ENCODE data around the gene NKX1-1.

NKX1-1 gene

GRCh38 chr4:1381944-1382541, 24.2 kb downstream of the NKX1-1 start:
- H3K4me3 ChIP-seq (ENCODE audit: low read depth, low read length), result no peak overlapping the region
- DNase-seq (ENCODE audit: low read depth, low spot score), result no peak
- TF ChIP-seq CTCF (IDR thresholded peaks at IDR 0.05; ENCODE audit: low read depth, low read length), result no peak
- in situ Hi-C loops (cut with HindIII; ENCODE audit: low sequenced_read_pairs), result no loop called here

DNA sequence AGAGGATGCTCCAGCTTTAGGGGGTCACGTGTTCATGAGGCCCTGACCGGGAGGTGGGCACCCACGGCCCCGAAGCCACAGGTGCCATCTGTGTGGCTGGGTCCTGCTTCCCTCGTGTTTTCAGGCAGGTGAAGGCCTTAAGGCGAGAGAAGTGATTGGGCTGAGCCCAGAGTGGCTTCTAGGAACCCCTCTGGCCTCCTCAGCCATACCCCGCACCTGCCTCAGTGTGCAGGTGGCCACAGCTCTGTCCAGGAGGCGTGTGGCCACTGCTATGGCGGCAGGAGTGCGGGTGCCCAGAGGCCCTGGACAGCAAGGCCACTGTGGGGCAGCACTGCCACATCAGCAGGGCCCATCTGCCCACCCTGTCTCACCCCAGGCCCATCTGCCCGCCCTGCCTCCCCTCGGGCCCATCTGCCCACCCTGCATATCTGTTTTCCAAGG, 25.0 kb downstream of the NKX1-1 start:
- in situ Hi-C loops (cut with HindIII; ENCODE audit: low sequenced_read_pairs), result no loop called here

GRCh38 chr4:1380368-1381151, 25.7 kb downstream of the NKX1-1 start:
- no peak overlapping the region for H3K4me3 ChIP-seq (ENCODE audit: low read depth, low read length)
- TF ChIP-seq CTCF (IDR thresholded peaks at IDR 0.05; ENCODE audit: low read depth, low read length), result no peak
- DNase-seq (ENCODE audit: low read depth, low spot score), result no peak
- in situ Hi-C loops (cut with HindIII; ENCODE audit: low sequenced_read_pairs), result no loop called here

More for the DNA sequence above, 25.0 kb downstream of the NKX1-1 start:
- no peak overlapping the region for H3K4me3 ChIP-seq (ENCODE audit: low read depth, low read length)
- no peak for DNase-seq (ENCODE audit: low read depth, low spot score)
- TF ChIP-seq CTCF (IDR thresholded peaks at IDR 0.05; ENCODE audit: low read depth, low read length), result no peak

DNA sequence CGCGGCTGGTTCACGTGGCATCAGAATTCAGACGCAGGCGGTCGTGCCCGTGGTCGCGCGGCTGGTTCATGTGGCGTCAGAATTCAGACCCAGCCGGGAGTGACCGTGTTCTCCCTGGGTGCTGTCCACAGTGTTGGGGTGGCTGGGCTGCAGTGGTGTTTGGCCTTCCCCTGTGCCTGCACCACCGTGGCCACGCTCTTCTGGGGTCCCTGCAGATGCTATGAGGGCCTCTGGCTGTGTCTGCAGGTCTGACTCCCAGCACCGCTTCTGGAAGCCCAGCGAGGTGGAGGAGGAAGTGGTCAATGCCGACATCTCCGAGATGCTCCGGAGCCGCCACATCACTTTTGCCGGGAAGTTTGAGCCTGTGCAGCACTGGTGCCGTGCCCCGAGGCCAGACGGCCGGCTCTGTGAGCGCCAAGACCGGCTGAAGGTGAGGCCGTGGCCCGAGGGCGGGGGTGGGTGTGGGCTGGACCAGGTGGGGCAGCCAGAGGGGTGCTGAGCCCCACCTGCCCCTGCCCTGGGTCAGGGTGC, 26.4 kb downstream of the NKX1-1 start:
- TF ChIP-seq CTCF (IDR thresholded peaks at IDR 0.05; ENCODE audit: low read depth, low read length), result no peak
- in situ Hi-C loops (cut with HindIII; ENCODE audit: low sequenced_read_pairs), result no loop called here
- no peak for DNase-seq (ENCODE audit: low read depth, low spot score)
- H3K4me3 ChIP-seq (ENCODE audit: low read depth, low read length), result no peak overlapping the region

GRCh38 chr4:1379351-1379781, 26.9 kb downstream of the NKX1-1 start:
- no peak for TF ChIP-seq CTCF (IDR thresholded peaks at IDR 0.05; ENCODE audit: low read depth, low read length)
- no peak for DNase-seq (ENCODE audit: low read depth, low spot score)
- in situ Hi-C loops (cut with HindIII; ENCODE audit: low sequenced_read_pairs), result no loop called here

GRCh38 chr4:1378559-1379231, 27.5 kb downstream of the NKX1-1 start:
- in situ Hi-C loops (cut with HindIII; ENCODE audit: low sequenced_read_pairs), result no loop called here
- TF ChIP-seq CTCF (IDR thresholded peaks at IDR 0.05; ENCODE audit: low read depth, low read length), result no peak
- no peak for DNase-seq (ENCODE audit: low read depth, low spot score)
- H3K4me3 ChIP-seq (ENCODE audit: low read depth, low read length), result no peak overlapping the region

More at GRCh38 chr4:1379351-1379781, 26.9 kb downstream of the NKX1-1 start:
- no peak overlapping the region for H3K4me3 ChIP-seq (ENCODE audit: low read depth, low read length)

Data from astrocyte of the spinal cord (primary cell).